ENCODE measurements around the gene RENBP.
A peak's percentile ranks its signal among the peaks of the same experiment; 100 is the strongest.

Gene RENBP

DNA sequence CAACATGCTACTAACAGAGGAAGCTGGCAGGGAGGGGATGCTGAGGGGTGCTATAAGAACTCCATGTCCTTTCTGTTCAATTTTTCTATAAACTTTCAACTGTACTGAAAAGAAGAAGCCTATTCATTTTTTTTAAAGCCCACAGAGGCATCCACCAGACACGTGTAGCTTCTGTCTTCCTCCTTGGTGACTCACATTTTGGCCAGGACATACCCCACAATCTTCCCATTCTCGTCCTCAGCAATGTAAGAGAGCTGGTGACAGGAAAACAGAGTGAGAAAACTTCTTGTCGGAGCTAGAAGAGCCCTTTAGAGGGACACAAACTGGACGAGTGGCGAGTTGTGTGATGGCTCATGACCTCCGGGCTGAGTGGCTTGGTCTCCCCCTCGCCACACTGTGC lies 10.7 kb downstream of the RENBP start:
- DNase-seq (ENCODE audit: low spot score) = no peak

DNA sequence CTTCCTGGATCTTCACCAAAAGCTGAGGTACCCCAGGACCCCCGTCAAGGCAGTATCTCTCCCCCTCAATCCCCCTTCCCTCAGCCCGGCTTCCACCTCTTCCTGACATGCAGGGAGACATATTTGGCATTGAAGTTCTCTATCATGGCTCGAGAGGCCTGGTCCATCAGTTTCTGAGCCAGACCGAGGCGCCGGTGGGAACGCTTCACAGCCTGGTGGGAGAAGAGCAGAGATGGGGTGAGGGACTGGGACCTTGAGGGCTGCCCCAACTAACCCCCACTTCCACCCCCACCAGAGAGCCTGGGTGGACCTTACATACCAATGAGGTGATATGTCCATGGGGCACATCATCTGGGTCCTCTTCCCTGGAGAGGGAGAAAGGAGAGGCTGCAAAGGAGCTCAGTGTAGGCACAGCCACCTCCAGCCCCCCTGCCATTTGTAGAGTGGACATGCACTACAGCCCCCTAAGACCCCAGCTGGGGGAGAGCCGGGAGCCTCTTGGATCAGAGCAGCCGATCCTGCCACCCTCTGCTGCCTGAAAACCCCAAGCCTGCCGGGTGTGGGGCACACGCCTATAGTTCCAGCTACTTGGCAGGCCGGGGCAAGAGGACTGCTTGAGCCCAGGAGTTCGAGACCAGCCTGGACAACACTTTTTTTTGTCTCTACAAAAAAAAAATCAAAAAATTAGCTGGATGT lies 12.1 kb downstream of the RENBP start:
- no peak for DNase-seq (ENCODE audit: low spot score)

DNA sequence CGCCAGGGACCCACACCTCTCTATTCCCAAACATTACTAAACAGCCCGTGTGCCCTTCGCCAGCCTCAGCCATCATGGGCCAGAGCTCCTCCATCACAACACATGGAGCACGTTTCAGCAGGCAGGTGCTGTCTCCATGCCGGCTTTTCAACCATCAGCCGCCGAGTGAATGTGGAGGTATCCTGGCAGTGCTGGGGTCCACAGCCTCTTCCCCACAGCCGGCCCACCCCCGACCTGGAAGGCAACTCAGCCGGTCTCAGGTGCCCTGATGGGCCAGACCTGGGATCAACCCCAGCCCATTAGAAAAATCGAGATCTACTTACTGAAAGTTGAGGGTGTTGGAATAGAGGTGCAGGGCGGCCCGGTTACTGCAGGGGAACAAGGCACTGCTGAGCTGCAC lies 12.7 kb downstream of the RENBP start:
- no peak for DNase-seq (ENCODE audit: low spot score)

GRCh38 chrX:153931151-153931550 lies 13.3 kb downstream of the RENBP start:
- DNase-seq (ENCODE audit: low spot score) = no peak

- no peak for DNase-seq (ENCODE audit: low spot score)
Observed at GRCh38 chrX:153930011-153930910, 14.2 kb downstream of the RENBP start.

GRCh38 chrX:153929576-153929975 lies 14.9 kb downstream of the RENBP start:
- no peak for DNase-seq (ENCODE audit: low spot score)

GRCh38 chrX:153928846-153929245 lies 15.6 kb downstream of the RENBP start:
- no peak for DNase-seq (ENCODE audit: low spot score)

DNA sequence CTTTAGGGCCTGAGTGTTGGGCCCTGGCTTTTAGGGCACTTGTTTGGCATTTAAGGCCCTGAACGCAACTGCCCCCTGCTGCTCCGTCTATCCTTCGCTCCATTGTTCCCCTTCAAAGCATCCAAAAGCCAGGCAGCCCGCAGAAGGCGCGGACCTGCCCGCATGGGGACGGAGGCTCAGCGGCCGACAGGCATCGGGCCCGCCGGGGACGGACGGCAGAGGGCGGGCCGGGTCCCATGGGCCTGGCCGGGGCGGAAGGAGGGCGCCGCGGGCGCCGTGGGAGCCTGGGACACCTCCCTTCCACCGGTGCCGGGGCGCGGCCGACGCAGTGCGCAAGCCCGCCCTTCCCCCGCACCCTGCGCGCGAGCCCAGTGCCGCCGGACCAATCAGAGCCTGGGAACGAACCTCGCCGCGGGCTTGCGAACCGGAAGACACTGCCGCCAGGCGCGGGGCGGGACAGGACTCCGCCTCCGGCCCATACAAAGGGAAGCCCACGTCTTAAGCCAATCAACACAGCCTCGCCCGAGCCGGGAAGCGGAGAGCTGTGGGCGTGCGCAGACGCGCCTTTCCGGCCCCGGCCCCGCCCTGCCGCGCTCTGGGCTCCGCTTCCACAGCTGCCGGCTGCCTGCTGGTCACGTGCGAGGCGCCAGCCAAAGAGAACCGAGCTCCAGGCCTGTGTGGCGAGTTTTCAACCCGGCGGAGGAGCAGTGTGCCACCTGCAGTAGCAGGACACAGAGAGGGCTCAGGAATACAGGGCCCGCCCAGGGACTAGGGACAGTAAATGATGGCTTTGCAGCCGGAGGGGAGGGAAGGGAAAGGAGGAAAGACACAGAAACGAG lies 16.3 kb downstream of the RENBP start:
- peak; percentile 89 for DNase-seq (ENCODE audit: low spot score)

GRCh38 chrX:153927672-153927921 lies 16.8 kb downstream of the RENBP start:
- no peak for DNase-seq (ENCODE audit: low spot score)

DNA sequence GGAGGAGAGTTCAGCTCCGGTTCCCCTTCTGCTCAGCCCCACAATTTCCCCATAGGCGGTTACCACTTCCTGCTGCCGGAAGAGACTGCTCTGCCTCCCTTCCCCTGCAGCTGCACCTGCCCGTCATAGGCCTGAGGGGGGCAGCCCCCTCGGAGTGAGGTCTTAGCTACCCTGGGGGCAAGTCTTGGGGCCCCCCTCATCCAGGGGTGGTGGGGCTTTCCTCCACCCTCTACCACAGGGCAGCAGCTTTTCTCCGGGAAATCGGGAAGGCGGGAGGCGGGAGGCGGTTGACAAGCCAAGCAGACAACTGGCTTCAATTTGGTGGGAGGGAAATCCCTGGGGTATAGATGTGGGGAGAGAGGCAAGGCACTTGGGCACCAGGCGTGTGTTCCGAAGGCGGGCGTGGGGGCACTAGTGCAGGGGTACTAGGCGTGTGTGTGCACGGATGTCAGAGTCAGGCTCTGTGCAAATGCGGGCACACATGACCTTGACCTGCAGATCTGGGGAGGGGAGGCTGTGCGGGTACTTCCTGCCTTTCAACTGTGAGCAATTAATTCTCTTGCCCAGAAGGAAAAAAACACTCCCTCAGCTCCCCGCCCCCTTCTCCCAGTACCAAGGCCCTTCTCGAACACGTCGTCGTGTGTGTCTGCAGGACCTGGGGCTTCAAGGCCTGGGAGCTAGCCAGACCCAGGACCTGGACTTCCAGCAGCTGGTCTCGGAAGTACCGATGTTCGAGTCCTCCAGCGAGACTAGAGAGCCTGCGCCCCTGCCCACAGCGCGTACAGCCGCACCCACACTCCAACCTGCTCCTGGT lies 17.4 kb downstream of the RENBP start:
- DNase-seq (ENCODE audit: low spot score) = no peak

GRCh38 chrX:153926552-153926857 lies 17.9 kb downstream of the RENBP start:
- DNase-seq (ENCODE audit: low spot score) = no peak

- DNase-seq (ENCODE audit: low spot score) = no peak
Observed at GRCh38 chrX:153925739-153926551, 18.5 kb downstream of the RENBP start, which contains the start of gene ARHGAP4. ARHGAP4 (minus strand) TSS chrX:153926264; CDS start chrX:153926202, 62 bp downstream.

GRCh38 chrX:153925387-153925738 lies 19.1 kb downstream of the RENBP start:
- DNase-seq (ENCODE audit: low spot score) = no peak

- DNase-seq (ENCODE audit: low spot score) = no peak
Observed at GRCh38 chrX:153924149-153924861, 20.1 kb downstream of the RENBP start.

GRCh38 chrX:153922932-153923857 lies 21.2 kb downstream of the RENBP start:
- DNase-seq (ENCODE audit: low spot score) = peak; percentile 51

DNA sequence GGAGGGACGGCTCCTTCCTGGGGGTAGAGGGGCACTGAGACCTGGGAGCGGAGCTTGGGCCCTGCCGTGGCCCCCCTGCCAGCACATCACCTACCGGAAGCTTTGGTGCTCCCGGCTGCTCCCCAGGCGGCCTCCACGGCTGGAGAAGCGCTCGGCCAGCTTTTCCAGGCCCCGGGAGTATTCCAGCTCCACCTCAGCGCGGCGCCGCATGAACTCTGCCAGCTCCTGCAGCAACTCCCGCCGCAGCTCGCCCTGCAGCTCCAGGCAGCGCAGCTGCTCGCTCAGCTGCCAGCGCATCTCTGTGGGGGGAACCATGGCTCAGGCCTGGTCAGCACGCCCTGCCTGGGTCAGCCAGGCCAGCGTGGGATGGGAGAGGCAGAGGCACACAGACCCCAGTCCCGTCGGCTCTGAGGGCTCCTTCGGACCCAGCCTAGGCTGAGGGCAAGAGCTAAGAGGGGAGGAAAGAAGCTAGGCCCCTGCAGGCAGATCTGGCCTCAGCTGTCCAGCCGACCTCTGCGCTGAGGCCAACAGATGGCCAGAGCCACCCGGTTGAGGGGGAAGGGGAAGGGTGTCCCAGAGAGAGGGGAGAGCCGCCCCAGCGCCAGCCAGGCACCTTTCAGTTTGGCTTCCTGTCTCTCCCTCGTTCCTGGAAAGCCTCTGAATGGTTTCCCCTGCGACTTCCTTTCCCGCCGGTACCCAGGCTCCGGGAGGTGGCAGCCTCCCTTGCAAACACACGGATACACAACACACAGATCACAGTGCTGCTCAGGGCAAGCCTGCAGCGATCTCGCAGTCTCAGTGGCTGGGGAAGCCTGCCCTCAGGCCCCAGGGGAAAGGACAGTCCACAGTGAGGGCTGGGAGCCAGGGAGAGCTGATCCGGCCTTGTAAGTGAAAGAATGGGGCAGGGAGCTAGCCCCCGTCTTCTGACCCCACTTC lies 22.7 kb downstream of the RENBP start:
- no peak for DNase-seq (ENCODE audit: low spot score)

DNA sequence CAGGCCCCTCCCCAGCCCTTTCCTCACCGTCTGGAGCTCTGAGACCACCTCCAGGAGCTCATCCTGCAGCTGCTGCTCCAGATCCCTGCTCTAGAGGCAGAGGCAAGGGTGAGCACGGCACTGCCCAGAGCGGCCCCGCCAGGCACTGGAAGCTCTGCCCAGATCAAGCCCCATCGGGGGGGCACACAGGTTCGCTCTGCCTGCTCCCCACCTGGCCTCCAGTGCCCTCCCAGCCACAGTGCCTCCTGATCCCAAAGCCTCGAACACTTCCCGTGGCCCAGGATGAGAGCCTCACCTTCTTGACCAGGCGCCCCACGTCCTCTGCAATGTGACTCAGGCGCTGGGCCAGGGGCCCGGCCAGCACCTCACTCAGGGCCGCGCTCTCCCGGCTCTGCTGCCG lies 23.4 kb downstream of the RENBP start:
- DNase-seq (ENCODE audit: low spot score) = no peak

DNA sequence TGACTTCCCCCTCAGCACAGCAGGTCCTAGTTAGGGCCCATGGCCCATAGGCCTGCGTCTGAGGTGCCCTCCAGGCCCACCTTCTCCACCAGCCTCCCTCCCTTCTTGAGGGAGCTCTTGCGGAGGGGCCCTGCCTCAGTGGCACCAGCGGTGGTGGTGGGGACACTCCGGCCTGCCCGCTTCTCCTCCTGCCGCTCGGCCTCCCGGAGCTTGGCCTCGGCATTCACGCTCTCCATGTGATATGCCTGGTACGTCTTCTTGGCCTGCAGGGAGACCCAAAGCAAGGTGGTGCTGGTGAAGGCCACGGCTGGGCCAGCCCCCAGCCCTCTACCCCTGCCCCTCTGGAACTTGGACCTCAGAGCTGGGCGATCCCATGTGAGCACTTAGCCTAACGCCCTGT lies 23.9 kb downstream of the RENBP start:
- DNase-seq (ENCODE audit: low spot score) = no peak

Data from iPS-NIHi11 (cell line).